PFSK-1 (cell line): ENCODE data around the gene ARHGEF10L.

Experiments
- FOXP2 ChIP-seq: optimal IDR thresholded peaks from 2 replicates; pipeline ENCODE3; 2011; ENCODE audit warnings: borderline replicate concordance, control low read depth, inconsistent platforms; ENCODE audit not compliant: insufficient read depth; ENCODE audit errors: extremely low read length, extremely low read depth
- POLR2AphosphoS5 ChIP-seq: IDR thresholded peaks from 2 replicates; pipeline ENCODE4 v1.6.1; 2012; ENCODE audit warnings: low read depth, mild to moderate bottlenecking, control low read depth, low read length, moderate library complexity
- REST ChIP-seq, 2 experiments: IDR thresholded peaks; 2 replicates each; pipeline versions ENCODE4 v1.6.1 to v1.8.0; 2011 to 2012; ENCODE audit warnings: low read depth in 2 of 2, low read length in 2 of 2, control low read depth in 1 of 2, inconsistent platforms in 1 of 2, mild to moderate bottlenecking in 1 of 2, moderate library complexity in 1 of 2; ENCODE audit not compliant: insufficient read depth in 1 of 2
- SIN3A ChIP-seq: IDR thresholded peaks from 2 replicates; pipeline ENCODE4 v1.6.1; 2012; ENCODE audit warnings: mild to moderate bottlenecking, low read length, moderate library complexity, borderline replicate concordance; ENCODE audit not compliant: insufficient read depth
- TAF1 ChIP-seq: IDR thresholded peaks from 2 replicates; pipeline ENCODE4 v1.6.1; 2012; ENCODE audit warnings: low read length, control low read depth, borderline replicate concordance; ENCODE audit not compliant: insufficient read depth

GRCh38 chr1:17670587-17671313 lies 131.3 kb downstream of the ARHGEF10L start:
- no peak for TF ChIP-seq POLR2AphosphoS5
- no peak for TF ChIP-seq TAF1
- TF ChIP-seq FOXP2, result no peak
- no peak for TF ChIP-seq SIN3A
- TF ChIP-seq REST (IDR thresholded peaks at IDR 0.05; ENCODE audit: insufficient read depth in 1 of 2, low read depth in 2 of 2, low read length in 2 of 2), result no peak
